ENCODE measurements around the gene MPRIP.

GRCh38 chr17:17132746-17133145 lies 90.5 kb downstream of the MPRIP start:
- no peak for TF ChIP-seq POLR2AphosphoS5 (IDR thresholded peaks at IDR 0.05)
- no peak for TF ChIP-seq EP300 (conservative IDR thresholded peaks at IDR 0.05; ENCODE audit: poor library complexity, severe bottlenecking)
- TF ChIP-seq, protein P1, sequence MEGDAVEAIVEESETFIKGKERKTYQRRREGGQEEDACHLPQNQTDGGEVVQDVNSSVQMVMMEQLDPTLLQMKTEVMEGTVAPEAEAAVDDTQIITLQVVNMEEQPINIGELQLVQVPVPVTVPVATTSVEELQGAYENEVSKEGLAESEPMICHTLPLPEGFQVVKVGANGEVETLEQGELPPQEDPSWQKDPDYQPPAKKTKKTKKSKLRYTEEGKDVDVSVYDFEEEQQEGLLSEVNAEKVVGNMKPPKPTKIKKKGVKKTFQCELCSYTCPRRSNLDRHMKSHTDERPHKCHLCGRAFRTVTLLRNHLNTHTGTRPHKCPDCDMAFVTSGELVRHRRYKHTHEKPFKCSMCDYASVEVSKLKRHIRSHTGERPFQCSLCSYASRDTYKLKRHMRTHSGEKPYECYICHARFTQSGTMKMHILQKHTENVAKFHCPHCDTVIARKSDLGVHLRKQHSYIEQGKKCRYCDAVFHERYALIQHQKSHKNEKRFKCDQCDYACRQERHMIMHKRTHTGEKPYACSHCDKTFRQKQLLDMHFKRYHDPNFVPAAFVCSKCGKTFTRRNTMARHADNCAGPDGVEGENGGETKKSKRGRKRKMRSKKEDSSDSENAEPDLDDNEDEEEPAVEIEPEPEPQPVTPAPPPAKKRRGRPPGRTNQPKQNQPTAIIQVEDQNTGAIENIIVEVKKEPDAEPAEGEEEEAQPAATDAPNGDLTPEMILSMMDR (IDR thresholded peaks at IDR 0.05; ENCODE audit: poor library complexity, severe bottlenecking): no peak
- no peak for TF ChIP-seq EZH2 (IDR thresholded peaks at IDR 0.05; ENCODE audit: borderline replicate concordance, insufficient read depth, low read length, poor library complexity, severe bottlenecking)
- TF ChIP-seq SMC3 (conservative IDR thresholded peaks at IDR 0.05; ENCODE audit: poor library complexity): no peak
